ENCODE results near the gene SERTAD2. TPM values are rescaled to one million over a fixed set of nuclear protein-coding genes. Genes with fewer than 3 reads are reported as not detected.

SERTAD2 gene
- polyA plus RNA-seq, 10 donors, result 21.9 to 34.0 (median 25.0) TPM

- peak in 1 of 3 donors; percentile 53 for DNase-seq
Measured at GRCh38 chr2:64631771-64632170, 21.9 kb downstream of the SERTAD2 start.

DNA sequence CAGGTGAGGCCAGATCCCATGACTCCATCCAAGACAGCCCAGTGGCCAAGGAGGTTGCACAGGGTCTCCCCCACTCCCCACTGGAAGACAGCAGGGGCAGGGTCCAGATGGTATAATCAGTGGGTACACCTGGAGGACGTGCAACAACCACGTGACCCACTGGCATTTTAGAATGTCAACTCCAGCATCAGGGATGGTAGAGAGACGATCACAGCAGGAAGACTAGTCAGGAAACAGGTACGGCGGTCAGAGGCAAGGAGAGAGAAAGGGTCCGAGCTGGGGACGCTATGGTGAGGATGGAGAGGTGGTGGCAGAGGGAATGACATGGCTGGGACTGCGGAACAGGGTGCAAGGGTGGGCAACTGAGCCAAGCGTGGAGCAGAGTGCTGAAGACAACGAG lies 23.0 kb downstream of the SERTAD2 start:
- DNase-seq, result no peak

GRCh38 chr2:64629875-64630274 lies 23.8 kb downstream of the SERTAD2 start:
- no peak for DNase-seq

DNA sequence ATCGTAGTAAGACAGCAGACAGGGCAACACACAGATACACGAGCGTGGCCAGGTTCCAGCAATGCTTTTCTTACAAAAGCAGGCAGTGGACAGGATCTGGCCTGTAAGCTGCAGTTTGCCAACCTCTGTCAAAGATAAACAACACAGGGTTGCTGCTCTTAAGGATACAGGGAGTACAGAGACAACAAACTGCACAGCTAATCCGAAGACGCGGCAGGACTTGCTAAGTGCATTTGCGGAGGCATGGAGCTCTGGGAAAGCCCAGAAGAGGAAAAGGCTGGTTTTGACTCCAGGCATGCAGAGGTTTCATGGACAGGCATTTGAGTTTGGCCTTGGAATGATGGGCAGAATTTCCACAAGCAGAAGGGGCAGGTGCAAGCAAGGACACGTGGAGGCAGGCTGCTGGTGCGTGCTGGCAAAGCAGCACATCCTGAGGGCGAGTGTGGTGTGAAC lies 24.4 kb downstream of the SERTAD2 start:
- no peak for DNase-seq

DNA sequence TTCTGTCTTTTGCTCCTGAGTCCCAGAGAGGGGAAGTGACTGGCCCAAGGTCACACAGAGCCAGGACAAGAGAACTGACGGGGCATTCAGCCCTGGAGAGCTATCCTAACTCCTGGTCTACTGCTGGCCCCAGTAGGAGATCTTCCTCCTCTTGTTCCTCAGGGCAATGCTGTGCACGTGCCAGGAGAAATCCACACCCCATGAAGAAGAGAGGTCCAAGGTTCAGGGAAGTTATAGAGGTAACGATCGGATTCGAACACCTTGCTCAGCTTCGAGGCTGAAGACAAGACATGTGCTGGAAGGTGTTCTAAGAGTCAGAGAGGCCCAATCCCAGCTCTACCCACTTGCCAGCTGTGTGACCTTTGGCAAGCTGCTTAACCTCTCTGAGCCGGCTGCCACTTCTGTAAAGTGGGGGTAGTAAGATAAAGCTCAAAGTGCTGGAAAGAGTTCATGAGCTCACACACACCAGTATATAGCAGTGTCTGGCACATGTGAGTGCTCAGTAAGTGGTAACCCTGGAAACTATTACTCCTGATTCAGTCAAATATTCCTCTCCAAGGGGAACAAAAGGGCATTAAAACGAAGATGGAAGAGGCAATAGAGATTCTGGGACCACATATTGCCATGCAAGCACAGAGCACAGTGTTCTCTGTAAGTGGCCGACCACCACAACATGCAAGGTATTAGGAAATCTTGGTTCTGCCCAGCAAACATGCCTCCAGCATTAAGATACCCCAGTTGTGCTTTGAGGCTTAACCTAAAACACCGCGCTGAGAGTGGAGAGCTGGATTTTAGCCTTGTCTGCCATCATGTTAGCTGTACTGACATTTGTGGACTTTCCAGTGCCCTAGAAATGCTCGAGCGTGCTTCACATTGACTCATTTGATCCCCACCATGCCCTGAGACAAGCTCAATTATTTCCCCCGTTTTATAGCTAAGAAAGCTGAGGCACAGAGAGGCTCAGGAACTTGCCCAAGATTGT lies 25.6 kb downstream of the SERTAD2 start:
- no peak for DNase-seq

GRCh38 chr2:64626963-64627760 lies 26.6 kb downstream of the SERTAD2 start:
- peak in 1 of 3 donors; percentile 52 for DNase-seq

DNA sequence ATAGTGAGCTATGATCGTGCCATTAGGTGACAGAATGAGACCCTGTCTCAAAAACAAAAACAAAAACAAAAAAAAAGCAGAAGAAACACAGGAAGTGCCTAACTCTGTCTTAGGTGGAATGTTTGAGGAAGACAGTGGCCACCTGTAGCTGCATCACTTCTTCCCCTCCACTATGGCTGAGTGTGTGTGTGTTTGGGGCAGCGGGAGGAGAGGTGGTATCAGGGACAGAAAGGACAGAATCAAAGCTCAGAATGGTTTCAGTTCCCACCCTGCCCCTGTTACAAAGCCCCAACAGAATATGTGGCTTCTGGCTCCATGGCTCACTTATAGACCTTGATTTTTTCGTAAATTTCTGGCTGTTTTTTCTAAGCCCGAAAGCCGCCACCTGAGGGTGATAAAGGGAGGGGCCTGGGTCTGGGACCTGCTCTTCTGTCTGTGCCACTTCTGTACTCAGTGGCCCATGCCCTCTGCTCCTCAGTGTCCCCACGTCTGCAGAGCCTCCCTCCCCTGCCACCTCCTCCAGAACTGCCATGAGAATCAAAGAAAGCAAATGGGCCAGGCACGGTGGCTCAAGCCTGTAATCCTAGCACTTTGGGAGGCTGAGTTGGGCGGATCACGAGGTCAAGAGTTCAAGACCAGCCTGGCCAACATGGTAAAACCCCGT lies 27.4 kb downstream of the SERTAD2 start:
- DNase-seq, result no peak

DNA sequence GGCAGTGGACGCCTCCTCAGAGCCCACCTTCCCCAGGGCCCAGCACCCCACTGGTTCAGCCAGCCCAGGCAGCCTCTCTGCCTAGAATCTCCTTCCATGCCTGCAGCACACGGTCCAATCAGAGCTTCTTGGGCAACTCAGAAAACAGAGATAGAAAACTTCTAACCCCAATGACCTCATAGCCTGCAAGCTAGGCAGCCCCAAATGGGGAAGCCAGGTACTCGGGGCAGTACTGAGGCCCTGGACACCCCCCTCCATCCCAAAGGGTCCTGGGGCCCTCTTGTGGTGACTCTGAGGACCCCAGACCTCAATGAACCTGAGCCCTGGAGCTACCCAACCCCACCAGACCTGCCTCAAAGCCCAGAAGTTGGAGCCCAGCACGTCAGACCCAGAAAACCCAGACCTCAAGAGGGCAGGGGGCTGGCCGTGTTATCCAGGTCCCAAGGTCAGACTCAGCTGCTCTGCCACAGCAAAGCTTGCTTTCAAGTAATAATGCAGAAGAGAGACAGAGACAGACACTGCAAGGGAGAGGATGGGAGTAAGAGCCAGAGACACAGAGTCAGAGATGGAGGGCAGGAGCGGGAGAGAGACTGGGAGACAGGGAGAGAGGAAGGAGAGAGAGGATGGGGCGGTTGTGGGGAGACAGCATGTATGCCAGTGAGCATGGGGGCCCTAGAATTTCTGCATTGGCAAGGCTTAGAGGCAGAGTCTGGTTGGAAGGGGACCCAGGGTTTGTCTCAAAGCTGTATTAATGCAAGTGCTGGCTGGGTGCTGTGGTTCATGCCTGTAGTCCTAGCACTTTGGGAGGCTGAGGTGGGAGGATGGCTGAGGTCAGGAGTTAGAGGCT lies 28.2 kb downstream of the SERTAD2 start:
- no peak for DNase-seq

DNA sequence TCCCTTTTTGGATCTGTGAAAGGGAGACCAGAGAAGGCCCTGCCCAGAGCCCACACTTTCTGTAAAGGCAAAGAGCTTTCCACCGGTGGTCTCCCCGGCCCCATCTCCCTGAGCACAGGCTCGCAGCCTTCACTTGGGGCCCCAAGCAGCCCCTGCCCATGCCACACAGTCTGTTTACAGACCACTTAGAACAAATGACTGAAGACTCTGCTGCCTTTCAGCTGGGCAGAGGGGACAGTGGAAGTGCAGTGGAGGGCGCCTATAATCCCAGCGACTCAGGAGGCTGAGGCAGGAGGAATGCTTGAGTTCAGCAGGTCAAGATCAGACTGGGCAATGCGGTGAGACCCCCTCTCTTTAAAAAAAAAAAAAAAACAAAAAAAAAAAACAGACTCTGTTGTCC lies 28.9 kb downstream of the SERTAD2 start:
- DNase-seq, result no peak

DNA sequence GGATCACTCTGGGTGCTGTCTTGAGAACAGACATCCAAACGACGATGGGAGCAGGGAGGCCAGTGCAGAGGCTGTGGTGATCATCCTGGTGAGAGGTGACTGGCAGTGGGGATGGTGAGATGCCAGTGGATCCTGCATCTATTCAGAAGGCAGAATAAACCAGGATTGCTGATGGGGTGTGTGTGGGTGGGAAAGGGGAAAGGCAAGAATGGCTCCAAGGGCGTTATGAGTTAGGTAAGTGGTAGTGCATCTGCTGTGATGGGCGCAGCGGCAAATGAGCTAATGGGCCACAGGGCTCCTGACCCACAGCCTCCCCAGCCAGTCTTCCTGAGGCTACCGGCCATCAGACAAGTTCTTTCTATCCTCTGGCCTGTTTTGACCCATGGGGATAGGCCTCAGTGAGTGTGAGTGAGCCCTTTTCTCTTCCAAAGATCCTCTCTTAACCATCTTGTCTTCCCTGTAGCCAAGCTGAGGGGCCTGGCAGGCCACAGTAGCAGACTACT lies 29.6 kb downstream of the SERTAD2 start:
- DNase-seq, result no peak

DNA sequence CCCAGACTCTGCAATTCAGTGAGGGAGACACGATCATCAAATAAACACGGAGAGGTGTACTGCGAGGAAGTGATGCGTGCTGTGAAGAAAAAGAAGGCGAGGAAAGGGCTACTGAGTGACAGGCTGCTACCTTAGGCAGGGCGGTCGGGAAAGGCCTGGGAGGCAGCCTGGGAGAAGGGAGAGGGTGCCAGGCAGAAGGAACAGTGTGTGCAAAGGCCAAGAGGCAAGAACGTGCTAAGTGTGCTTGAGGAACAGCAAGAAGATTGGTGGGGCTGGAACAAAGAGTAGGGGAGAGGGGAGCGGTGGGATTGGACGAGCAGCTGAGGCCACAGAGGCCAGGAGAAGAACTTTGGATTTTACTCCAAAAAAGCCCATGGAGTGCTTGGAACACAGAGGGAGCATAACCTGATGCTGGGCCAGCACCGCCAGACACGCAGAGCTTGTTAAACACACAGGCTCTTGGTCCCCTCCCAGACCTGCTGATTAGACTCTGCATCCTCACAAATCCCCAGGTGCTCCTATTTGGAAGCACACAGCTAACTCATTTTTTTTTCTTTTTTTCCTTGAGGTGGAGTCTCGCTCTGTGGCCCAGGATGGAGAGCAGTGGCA lies 30.4 kb downstream of the SERTAD2 start:
- DNase-seq, result no peak

GRCh38 chr2:64622443-64623241 lies 31.1 kb downstream of the SERTAD2 start:
- DNase-seq, result peak in 1 of 3 donors; percentile 29

GRCh38 chr2:64620661-64621060 lies 33.1 kb downstream of the SERTAD2 start:
- DNase-seq, result no peak

DNA sequence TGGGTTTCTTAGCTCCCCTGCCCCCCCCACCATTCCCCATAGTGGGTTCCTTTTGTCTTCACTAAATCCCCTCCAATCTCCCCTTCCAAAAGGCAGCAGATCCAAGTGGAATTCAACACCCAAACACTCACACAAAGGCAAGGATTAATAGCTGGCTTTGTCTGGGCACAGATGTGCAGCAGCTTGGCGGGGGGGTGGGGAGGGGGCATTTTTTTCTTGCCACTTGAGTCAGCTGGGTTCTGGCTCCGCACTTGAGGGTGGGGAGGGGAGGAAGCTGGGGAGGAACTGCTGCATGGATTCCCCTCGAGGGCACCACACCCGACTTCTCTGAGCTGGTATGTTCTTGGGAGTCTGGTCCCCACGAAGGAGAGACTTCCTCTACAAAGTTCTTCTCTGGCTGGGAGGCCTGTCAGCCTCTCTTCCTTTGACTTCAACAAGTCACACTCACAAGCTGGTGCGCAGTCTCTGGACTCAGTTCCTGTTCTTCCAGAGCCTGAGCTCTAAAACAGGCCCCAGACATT lies 36.0 kb downstream of the SERTAD2 start:
- DNase-seq, result peak in 1 of 3 donors; percentile 34

- DNase-seq, result no peak
Measured at GRCh38 chr2:64615844-64616536, 37.7 kb downstream of the SERTAD2 start.

DNA sequence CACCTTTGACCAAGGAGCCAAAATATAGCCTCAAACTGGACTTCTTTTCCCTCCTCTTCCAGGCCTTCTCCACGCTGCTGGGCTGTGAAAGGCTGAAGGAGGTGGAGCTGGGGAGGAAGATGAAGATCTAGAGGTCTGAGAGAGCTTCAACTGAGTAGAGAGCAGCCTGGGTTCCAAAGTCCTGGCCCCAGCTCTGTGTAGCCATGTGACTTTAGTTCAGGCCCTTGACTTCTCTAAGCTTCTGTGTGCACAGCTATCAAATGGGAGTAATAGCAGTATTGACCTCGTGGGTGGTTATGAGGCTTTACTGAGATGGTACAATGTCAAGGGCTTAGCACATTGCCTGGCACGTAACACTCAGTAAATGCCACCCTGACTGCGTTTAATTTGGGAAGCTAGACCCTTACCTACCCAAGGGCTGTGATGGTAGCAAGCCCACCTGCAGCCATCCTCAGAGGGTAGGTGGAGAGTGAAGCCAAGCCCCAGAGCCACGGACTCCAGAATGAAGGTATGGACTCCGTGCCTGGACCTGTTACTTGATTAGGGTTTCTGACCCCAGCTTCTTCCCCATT lies 38.4 kb downstream of the SERTAD2 start:
- no peak for DNase-seq

DNA sequence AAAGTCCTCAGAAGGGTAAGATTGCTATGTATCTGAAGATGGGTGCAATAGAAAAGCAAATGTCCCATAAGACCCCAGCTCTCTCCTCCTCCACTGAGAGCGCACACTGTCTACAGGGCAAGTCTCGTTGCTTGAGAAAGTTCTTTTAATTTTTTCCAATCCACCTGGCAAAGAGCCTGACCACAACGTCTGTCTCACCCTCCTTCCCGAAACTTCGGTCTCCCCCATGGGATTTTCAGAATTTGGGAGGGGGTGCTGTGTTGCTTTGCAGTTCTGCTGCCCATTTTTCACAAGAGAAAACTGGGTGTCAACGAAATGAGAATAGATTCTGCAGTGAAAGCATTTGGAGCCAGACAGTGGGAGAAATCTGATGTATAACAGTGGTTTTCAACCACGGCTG lies 40.4 kb downstream of the SERTAD2 start:
- DNase-seq, result peak in 1 of 3 donors; percentile 77

DNA sequence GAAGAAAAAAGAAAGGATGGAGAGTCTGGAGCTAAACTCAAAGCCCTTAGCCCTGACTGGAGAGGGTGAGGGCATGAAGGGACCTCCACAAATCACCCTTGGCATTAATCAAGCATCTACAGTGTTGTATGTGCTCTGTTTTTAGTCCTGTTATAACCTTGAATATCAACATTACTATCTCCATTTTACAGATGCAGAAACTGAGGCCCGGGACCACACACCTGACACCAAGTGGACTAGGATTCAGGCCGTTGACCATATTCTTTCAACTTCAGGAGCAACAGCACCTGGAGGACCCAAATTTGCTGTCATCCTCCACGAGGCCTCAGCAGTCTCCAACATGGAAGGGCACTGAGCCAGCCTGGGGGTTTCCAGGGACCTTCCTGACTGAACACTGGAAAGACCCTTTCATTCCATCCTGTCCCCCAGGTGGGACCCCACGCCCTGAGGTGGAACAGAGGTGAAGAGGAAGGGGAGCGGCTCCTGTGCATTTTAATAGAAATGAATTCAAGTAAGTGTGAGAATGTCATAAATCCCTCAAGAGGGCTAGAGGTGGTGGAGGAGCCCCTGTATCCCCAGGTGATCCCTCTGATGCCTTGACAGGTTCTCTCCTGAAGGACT lies 41.0 kb downstream of the SERTAD2 start:
- DNase-seq, result no peak

Measured in muscle of back (tissue), 11 donors.